ENCODE results near the gene TSPO2. TPM values are rescaled to one million over a fixed set of nuclear protein-coding genes. Genes with fewer than 3 reads are reported as not detected.
A peak's percentile ranks its signal among the peaks of the same experiment; 100 is the strongest.

TSPO2 gene
- total and polyA plus RNA-seq, 2 of the 13 experiments (the other 11 are each of a cell fraction or from before 2014, with no cell fraction given), result 0.55 TPM; not detected in 1

DNA sequence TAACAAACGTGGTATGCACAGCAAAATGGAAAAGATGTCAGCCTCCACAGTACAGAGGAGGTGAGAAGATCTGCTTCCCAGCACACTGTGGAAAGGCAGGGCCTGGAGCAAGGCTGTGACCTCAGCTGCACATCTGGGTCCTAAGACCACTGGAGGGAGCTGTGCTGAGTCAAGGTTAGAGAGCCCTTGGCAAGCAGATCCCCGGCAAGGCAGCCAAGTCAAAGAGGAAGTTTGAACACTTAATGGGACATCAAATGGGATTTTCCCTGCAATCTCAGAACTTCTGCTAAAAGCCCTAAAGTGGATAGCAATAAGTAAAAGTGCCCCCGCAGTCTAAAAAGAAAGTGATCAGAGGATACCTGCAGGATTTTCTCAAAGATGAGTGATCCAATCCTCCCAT is 42.7 kb upstream of the TSPO2 start (continued):
- no peak for TF ChIP-seq ZFP41 (CRISPR knock-in tag; IDR thresholded peaks at IDR 0.05; ENCODE audit: borderline replicate concordance)
- TF ChIP-seq ZNF720 (CRISPR knock-in tag; IDR thresholded peaks at IDR 0.05), result no peak
- no peak for TF ChIP-seq FLYWCH1 (CRISPR knock-in tag; IDR thresholded peaks at IDR 0.05)
- no peak for TF ChIP-seq ZNF615 (CRISPR knock-in tag; IDR thresholded peaks at IDR 0.05; ENCODE audit: borderline replicate concordance)
- no peak for TF ChIP-seq MTF1 (CRISPR knock-in tag; IDR thresholded peaks at IDR 0.05)
- no peak for TF ChIP-seq ZNF34 (CRISPR knock-in tag; IDR thresholded peaks at IDR 0.05; ENCODE audit: borderline replicate concordance)
- TF ChIP-seq, protein P1, sequence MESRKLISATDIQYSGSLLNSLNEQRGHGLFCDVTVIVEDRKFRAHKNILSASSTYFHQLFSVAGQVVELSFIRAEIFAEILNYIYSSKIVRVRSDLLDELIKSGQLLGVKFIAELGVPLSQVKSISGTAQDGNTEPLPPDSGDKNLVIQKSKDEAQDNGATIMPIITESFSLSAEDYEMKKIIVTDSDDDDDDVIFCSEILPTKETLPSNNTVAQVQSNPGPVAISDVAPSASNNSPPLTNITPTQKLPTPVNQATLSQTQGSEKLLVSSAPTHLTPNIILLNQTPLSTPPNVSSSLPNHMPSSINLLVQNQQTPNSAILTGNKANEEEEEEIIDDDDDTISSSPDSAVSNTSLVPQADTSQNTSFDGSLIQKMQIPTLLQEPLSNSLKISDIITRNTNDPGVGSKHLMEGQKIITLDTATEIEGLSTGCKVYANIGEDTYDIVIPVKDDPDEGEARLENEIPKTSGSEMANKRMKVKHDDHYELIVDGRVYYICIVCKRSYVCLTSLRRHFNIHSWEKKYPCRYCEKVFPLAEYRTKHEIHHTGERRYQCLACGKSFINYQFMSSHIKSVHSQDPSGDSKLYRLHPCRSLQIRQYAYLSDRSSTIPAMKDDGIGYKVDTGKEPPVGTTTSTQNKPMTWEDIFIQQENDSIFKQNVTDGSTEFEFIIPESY (CRISPR knock-in tag; IDR thresholded peaks at IDR 0.05), result no peak
- no peak for TF ChIP-seq KMT2B (CRISPR knock-in tag; IDR thresholded peaks at IDR 0.05)
- TF ChIP-seq ZNF282 (IDR thresholded peaks at IDR 0.05; ENCODE audit: partially characterized antibody), result no peak
- no peak for TF ChIP-seq GTF3A (CRISPR knock-in tag; conservative IDR thresholded peaks at IDR 0.05)
- TF ChIP-seq ZNF230 (CRISPR knock-in tag; IDR thresholded peaks at IDR 0.05), result no peak
- TF ChIP-seq, protein P2, sequence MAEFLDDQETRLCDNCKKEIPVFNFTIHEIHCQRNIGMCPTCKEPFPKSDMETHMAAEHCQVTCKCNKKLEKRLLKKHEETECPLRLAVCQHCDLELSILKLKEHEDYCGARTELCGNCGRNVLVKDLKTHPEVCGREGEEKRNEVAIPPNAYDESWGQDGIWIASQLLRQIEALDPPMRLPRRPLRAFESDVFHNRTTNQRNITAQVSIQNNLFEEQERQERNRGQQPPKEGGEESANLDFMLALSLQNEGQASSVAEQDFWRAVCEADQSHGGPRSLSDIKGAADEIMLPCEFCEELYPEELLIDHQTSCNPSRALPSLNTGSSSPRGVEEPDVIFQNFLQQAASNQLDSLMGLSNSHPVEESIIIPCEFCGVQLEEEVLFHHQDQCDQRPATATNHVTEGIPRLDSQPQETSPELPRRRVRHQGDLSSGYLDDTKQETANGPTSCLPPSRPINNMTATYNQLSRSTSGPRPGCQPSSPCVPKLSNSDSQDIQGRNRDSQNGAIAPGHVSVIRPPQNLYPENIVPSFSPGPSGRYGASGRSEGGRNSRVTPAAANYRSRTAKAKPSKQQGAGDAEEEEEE (CRISPR knock-in tag; IDR thresholded peaks at IDR 0.05; ENCODE audit: borderline replicate concordance), result no peak
- no peak for TF ChIP-seq PHF8 (CRISPR knock-in tag; IDR thresholded peaks at IDR 0.05)
- TF ChIP-seq ZNF3 (CRISPR knock-in tag; IDR thresholded peaks at IDR 0.05), result no peak
- no peak for TF ChIP-seq ZNF24 (IDR thresholded peaks at IDR 0.05)
- TF ChIP-seq TBX3 (IDR thresholded peaks at IDR 0.05; ENCODE audit: borderline replicate concordance), result no peak
- TF ChIP-seq PAF1 (CRISPR knock-in tag; IDR thresholded peaks at IDR 0.05), result no peak
- TF ChIP-seq ZNF776 (CRISPR knock-in tag; IDR thresholded peaks at IDR 0.05), result no peak
- TF ChIP-seq, protein P3, sequence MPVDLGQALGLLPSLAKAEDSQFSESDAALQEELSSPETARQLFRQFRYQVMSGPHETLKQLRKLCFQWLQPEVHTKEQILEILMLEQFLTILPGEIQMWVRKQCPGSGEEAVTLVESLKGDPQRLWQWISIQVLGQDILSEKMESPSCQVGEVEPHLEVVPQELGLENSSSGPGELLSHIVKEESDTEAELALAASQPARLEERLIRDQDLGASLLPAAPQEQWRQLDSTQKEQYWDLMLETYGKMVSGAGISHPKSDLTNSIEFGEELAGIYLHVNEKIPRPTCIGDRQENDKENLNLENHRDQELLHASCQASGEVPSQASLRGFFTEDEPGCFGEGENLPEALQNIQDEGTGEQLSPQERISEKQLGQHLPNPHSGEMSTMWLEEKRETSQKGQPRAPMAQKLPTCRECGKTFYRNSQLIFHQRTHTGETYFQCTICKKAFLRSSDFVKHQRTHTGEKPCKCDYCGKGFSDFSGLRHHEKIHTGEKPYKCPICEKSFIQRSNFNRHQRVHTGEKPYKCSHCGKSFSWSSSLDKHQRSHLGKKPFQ (CRISPR knock-in tag; IDR thresholded peaks at IDR 0.05; ENCODE audit: insufficient replicate concordance), result no peak
- TF ChIP-seq, protein P4, sequence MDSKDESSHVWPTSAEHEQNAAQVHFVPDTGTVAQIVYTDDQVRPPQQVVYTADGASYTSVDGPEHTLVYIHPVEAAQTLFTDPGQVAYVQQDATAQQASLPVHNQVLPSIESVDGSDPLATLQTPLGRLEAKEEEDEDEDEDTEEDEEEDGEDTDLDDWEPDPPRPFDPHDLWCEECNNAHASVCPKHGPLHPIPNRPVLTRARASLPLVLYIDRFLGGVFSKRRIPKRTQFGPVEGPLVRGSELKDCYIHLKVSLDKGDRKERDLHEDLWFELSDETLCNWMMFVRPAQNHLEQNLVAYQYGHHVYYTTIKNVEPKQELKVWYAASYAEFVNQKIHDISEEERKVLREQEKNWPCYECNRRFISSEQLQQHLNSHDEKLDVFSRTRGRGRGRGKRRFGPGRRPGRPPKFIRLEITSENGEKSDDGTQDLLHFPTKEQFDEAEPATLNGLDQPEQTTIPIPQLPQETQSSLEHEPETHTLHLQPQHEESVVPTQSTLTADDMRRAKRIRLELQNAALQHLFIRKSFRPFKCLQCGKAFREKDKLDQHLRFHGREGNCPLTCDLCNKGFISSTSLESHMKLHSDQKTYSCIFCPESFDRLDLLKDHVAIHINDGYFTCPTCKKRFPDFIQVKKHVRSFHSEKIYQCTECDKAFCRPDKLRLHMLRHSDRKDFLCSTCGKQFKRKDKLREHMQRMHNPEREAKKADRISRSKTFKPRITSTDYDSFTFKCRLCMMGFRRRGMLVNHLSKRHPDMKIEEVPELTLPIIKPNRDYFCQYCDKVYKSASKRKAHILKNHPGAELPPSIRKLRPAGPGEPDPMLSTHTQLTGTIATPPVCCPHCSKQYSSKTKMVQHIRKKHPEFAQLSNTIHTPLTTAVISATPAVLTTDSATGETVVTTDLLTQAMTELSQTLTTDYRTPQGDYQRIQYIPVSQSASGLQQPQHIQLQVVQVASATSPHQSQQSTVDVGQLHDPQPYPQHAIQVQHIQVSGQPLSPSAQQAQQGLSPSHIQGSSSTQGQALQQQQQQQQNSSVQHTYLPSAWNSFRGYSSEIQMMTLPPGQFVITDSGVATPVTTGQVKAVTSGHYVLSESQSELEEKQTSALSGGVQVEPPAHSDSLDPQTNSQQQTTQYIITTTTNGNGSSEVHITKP (CRISPR knock-in tag; IDR thresholded peaks at IDR 0.05; ENCODE audit: low read depth), result no peak
- TF ChIP-seq, protein P5, sequence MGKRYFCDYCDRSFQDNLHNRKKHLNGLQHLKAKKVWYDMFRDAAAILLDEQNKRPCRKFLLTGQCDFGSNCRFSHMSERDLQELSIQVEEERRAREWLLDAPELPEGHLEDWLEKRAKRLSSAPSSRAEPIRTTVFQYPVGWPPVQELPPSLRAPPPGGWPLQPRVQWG (CRISPR knock-in tag; IDR thresholded peaks at IDR 0.05; ENCODE audit: borderline replicate concordance, low read depth), result no peak
- no peak for TF ChIP-seq ATM (IDR thresholded peaks at IDR 0.05; ENCODE audit: borderline replicate concordance)
- peak; percentile 63; the same call in 1 of the 2 replicates for TF ChIP-seq KDM2A (CRISPR knock-in tag; IDR thresholded peaks at IDR 0.05; ENCODE audit: borderline replicate concordance, low read depth)

Measured in HepG2 (cell line).